Upper lobe of right lung (tissue), 1 donor: Measurements from ENCODE around the gene BPIFB3. TPM values are rescaled to one million over a fixed set of nuclear protein-coding genes. Genes with fewer than 3 reads are reported as not detected.
"Not testable (repeated sequence)": the region's sequence is repeated elsewhere in the genome, so short reads cannot be mapped to it uniquely, and the experiment has no call there.

Experiments used
- ATAC-seq: fragments of 200-7000 bp; cut with Tn5 transposase; one replicate; pipeline ENCODE4 v1.9.1; 2020; ENCODE audit warnings: mild to moderate bottlenecking, moderate library complexity
- DNase-seq: peaks from one replicate; pipeline ENCODE4 v3.0.0-alpha.2; 2020
- H3K27ac ChIP-seq: fragments of 200-600 bp; one replicate; pipeline ENCODE4 v1.8.0; 2022
- H3K27me3 ChIP-seq: fragments of 200-600 bp; one replicate; pipeline ENCODE4 v1.8.0; 2022; ENCODE audit warnings: mild to moderate bottlenecking
- H3K36me3 ChIP-seq: fragments of 200-600 bp; one replicate; pipeline ENCODE4 v1.8.0; 2022
- H3K4me1 ChIP-seq: fragments of 200-600 bp; one replicate; pipeline ENCODE4 v1.8.0; 2022
- H3K4me3 ChIP-seq: fragments of 200-600 bp; one replicate; pipeline ENCODE4 v1.8.0; 2022; ENCODE audit warnings: mild to moderate bottlenecking
- H3K9me3 ChIP-seq: fragments of 200-600 bp; one replicate; pipeline ENCODE4 v1.8.0; 2022
- intact Hi-C: fragments of 100-400 bp; cut with DNase I; formaldehyde crosslinking; loops from one replicate; pipeline ENCODE4 v1.11.0; 2022
- total RNA-seq: library from RNA; stranded (reverse); fragmentation: NEBNext Ultra II Directional; extraction: Animal tissue kit (Norgen Biotek cat#: 25700); gene quantifications from one replicate; pipeline ENCODE4 v1.2.1, GENCODE V29; 2021
- TF ChIP-seq, protein P1 (sequence below): fragments of 200-600 bp; IDR thresholded peaks from one replicate; pipeline ENCODE4 v1.8.0; 2022; ENCODE audit warnings: antibody characterized with exemption
- donor health status: DM: no; HTN: yes; CAD: no; lungs with severe emphysema.

Gene BPIFB3
- total RNA-seq, 1 donor from 2014 or later, result not detected

DNA sequence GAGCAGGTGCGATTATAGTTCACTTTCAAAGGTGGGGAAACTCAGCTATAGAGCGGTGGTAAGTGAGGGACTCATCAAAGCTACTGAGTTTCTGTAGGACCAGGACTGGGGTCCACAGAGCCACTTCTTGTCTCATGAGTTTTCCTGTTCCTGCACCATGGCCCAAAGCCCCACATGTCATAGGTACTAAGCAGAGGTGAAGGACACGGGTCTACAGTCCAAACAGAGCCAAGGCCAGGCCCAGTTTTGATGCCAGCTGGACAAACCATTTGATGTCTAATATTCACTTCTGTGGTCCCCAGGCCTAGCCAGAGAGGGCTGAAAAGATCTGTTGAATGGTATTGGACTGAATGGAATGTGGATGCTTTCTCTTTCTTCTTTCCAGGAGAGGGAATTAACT lies 11.3 kb upstream of the BPIFB3 start:
- Histone ChIP-seq H3K27me3 (no peaks in the 10 kb centered on the region), H3K9me3 (peaks cover 5% of the 10 kb centered on the region), H3K4me3 (no peak overlapping the region), H3K4me1 (no peaks in the 10 kb centered on the region), H3K36me3 (no peaks in the 10 kb centered on the region), H3K27ac (no peak overlapping the region)
- TF ChIP-seq, protein P1, sequence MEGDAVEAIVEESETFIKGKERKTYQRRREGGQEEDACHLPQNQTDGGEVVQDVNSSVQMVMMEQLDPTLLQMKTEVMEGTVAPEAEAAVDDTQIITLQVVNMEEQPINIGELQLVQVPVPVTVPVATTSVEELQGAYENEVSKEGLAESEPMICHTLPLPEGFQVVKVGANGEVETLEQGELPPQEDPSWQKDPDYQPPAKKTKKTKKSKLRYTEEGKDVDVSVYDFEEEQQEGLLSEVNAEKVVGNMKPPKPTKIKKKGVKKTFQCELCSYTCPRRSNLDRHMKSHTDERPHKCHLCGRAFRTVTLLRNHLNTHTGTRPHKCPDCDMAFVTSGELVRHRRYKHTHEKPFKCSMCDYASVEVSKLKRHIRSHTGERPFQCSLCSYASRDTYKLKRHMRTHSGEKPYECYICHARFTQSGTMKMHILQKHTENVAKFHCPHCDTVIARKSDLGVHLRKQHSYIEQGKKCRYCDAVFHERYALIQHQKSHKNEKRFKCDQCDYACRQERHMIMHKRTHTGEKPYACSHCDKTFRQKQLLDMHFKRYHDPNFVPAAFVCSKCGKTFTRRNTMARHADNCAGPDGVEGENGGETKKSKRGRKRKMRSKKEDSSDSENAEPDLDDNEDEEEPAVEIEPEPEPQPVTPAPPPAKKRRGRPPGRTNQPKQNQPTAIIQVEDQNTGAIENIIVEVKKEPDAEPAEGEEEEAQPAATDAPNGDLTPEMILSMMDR, result no peak
- intact Hi-C loops, result no loop called here
- DNase-seq (no peak), ATAC-seq (no peak)

DNA sequence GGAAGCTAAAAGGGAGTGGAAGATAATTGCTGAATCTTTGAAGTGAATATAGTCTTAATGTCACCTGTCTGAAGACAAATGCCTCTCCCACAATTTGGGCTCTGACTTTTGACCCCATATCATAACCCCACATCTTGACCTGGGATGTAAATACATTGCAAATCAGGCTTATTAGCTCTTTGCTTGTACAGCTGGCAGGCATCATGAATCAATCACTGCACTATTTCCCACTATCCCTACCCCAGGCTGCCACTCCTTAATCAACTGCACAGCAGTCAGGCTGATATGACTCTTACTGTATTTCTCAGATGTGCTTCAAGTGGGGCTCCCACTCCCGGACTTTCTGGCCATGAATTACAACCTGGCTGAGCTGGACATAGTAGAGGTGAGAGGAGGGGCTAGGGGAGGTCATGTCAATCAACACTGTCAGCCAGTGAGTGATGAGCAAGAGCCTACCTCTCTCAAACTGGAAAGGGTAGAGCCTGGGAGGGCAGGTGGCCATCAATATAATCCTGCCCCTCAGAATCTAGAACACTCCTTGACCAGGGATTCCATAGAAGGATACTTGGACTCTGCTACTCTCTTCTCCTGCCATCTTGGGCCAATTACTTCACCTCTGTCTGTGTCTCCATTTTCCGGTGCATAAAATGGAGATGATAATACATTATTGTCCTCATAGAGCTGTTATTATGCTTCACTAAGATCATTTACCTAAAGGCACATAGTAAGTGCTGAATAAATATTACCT lies 10.5 kb upstream of the BPIFB3 start:
- intact Hi-C loops, result no loop called here
- H3K9me3 ChIP-seq, result peaks cover 5% of the 10 kb centered on the region
- no peaks in the 10 kb centered on the region for H3K27me3 ChIP-seq
- no peaks in the 10 kb centered on the region for H3K4me1 ChIP-seq
- ATAC-seq, result no peak
- no peak overlapping the region for H3K27ac ChIP-seq
- TF ChIP-seq, protein P1, result no peak
- no peak overlapping the region for H3K4me3 ChIP-seq
- no peaks in the 10 kb centered on the region for H3K36me3 ChIP-seq
- no peak for DNase-seq

DNA sequence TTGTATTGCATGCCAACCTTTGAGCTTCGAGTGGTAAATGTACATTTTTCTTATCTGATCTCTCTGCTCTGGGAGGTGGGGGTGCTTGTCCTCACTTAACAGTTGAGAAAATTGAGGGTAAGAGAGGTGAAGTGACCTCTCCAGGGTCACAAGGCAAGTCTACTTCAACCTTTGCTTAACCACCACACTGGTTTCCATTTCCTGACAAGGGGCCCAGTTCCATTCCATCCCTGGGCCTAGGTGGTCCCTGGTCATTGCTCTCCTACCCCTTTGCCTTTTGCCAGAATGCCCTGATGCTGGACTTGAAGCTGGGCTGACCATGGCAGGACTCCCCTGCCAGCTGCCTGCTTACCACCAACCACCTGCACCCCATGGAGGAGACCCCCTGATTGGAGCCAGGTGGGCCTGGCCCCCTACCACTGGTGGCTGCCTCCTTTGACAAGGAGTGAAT lies 9.9 kb upstream of the BPIFB3 start:
- no peak overlapping the region for H3K4me3 ChIP-seq
- TF ChIP-seq, protein P1, result no peak
- ATAC-seq (no peak), DNase-seq (no peak)
- H3K27ac ChIP-seq, result no peak overlapping the region
- H3K27me3 ChIP-seq, result no peaks in the 10 kb centered on the region
- H3K9me3 ChIP-seq, result peaks cover 5% of the 10 kb centered on the region
- H3K36me3 ChIP-seq, result no peaks in the 10 kb centered on the region
- H3K4me1 ChIP-seq, result no peaks in the 10 kb centered on the region
- intact Hi-C loops, result no loop called here

DNA sequence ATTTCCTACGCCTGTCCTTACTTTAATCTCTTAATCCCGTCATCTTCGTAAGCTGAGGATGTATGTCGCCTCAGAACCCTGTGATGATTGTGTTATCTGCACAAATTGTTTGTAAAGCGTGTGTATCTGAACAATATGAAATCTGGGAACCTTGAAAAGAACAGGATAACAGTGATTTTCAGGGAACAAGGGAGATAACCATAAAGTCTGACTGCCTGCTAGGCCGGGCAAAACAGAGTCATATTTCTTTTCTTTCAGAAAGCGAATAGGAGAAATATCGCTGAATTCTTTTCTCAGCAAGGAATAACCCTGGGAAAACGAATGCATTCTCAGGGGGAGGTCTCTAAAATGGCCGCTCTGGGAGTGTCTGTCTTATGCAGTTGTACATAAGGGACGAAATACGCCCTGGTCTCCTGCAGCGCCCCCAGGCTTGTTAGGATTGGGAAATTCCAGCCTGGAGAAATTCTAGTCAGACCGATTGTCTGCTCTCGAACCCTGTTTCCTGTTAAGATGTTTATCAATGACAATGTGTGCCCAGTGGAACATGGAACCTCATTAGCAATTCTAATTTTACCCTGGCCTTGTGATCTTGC lies 8.5 kb upstream of the BPIFB3 start:
- H3K4me3 ChIP-seq, H3K27me3 ChIP-seq, H3K36me3 ChIP-seq, H3K27ac ChIP-seq, ATAC-seq, DNase-seq, H3K9me3 ChIP-seq, intact Hi-C loops, H3K4me1 ChIP-seq: not testable (repeated sequence)

DNA sequence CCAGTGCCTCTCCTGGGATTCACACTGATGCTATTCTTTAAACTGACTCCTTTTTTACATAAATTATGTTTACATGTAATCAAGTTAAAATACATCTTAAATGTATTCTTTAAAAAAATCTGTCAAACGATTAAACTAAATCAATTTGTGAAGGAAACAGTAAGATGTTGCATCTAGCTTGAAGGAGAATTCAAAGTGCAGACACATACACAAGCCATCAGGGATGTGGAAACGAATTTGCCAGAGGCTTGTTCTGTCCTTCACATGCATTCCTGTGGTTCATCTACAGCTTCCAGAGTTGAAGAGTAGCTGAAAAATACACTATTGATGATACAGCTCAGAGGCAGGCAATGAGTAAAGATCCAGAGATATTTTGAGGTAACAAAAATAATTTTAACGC lies 7.3 kb upstream of the BPIFB3 start:
- intact Hi-C loops, result no loop called here
- DNase-seq (no peak), ATAC-seq (no peak)
- Histone ChIP-seq H3K27me3 (no peaks in the 10 kb centered on the region), H3K4me1 (no peaks in the 10 kb centered on the region), H3K27ac (no peak overlapping the region), H3K4me3 (no peak overlapping the region), H3K9me3 (peaks cover 5% of the 10 kb centered on the region), H3K36me3 (no peaks in the 10 kb centered on the region)
- TF ChIP-seq, protein P1, result no peak

DNA sequence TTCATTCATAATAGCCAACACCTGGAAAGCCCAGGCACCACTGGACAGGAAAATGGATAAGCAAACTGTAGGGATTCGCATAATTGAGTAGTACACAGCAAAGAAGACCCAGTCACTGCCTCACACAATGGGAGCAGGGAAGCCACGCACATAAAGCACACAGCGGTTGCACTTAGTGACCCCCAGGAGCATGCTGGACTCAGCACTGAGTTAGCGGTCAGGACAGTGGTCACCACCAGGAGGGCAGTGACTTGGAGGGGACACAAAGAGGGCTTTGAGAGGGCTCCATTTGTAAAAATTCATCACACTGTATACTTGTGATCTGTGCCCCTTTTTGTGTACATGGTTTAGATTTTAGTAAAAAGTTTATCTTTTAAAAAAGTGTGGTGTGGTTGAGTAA lies 2.4 kb upstream of the BPIFB3 start:
- Histone ChIP-seq H3K4me1 (no peaks in the 10 kb centered on the region), H3K27me3 (no peaks in the 10 kb centered on the region), H3K27ac (no peak overlapping the region), H3K36me3 (no peaks in the 10 kb centered on the region), H3K9me3 (no peaks in the 10 kb centered on the region), H3K4me3 (no peak overlapping the region)
- TF ChIP-seq, protein P1, result no peak
- intact Hi-C loops, result no loop called here
- DNase-seq (no peak), ATAC-seq (no peak)
